ENCODE data around the gene LYL1.

LYL1 gene

DNA sequence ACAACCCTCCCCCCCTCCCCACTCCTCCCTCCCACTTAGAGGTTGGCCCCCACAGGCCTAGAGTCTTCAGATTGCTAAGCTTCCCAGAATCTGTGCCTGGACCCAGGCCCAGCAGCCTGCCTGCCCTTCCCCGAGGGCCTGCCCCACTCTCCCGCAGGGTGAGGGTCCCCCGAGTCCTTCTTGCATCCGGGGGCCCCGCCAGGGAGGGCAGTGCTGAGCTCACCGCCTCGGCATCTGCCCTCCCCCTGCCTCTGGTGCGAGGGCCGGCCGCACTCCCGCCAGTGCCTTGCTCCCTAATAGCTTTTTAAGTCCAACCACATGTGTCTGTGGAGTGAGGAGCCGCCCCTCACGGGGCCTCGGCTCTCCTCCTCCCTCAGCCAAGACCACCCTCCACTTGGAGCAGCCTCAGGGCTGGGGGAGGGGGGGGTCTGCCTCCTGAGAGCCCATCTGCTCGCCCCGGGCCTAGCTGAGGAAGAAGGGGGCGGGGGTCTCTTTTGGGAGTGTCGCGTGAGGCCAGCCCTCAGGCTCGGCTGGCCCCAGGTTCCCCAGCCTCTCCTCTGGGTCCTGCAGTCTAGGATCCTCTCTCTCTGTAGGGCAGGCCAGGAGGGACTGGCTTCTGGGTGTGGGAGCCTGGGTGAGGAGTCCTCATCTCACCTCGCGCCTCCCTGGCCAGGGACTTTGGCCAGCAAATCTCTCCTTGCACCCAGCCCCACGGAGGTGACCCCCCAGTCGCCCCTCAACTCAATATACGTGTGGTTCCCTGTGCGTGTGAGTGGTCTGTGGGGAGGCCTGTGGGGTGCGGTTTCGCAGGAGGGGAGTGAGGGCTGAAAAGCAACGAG is 47.2 kb downstream of the LYL1 start:
- TF ChIP-seq, protein P1, sequence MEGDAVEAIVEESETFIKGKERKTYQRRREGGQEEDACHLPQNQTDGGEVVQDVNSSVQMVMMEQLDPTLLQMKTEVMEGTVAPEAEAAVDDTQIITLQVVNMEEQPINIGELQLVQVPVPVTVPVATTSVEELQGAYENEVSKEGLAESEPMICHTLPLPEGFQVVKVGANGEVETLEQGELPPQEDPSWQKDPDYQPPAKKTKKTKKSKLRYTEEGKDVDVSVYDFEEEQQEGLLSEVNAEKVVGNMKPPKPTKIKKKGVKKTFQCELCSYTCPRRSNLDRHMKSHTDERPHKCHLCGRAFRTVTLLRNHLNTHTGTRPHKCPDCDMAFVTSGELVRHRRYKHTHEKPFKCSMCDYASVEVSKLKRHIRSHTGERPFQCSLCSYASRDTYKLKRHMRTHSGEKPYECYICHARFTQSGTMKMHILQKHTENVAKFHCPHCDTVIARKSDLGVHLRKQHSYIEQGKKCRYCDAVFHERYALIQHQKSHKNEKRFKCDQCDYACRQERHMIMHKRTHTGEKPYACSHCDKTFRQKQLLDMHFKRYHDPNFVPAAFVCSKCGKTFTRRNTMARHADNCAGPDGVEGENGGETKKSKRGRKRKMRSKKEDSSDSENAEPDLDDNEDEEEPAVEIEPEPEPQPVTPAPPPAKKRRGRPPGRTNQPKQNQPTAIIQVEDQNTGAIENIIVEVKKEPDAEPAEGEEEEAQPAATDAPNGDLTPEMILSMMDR (IDR thresholded peaks at IDR 0.05; ENCODE audit: extremely low read depth, insufficient read depth, missing control alignments), result no peak
- no peak for DNase-seq (ENCODE audit: low spot score)
- in situ Hi-C loops (cut with MboI; ENCODE audit: low pct_unique_long_range_greater_than_20kb, low sequenced_read_pairs, unreplicated experiment), result no loop called here

- TF ChIP-seq, protein P1 (IDR thresholded peaks at IDR 0.05; ENCODE audit: extremely low read depth, insufficient read depth, missing control alignments), result no peak
- in situ Hi-C loops (cut with MboI; ENCODE audit: low pct_unique_long_range_greater_than_20kb, low sequenced_read_pairs, unreplicated experiment), result no loop called here
- no peak for DNase-seq (ENCODE audit: low spot score)
Observed at GRCh38 chr19:13054626-13055212, 47.9 kb downstream of the LYL1 start.

- no peak for DNase-seq (ENCODE audit: low spot score)
- in situ Hi-C loops (cut with MboI; ENCODE audit: low pct_unique_long_range_greater_than_20kb, low sequenced_read_pairs, unreplicated experiment), result no loop called here
- TF ChIP-seq, protein P1 (IDR thresholded peaks at IDR 0.05; ENCODE audit: extremely low read depth, insufficient read depth, missing control alignments), result no peak
Observed at GRCh38 chr19:13053761-13054625, 48.7 kb downstream of the LYL1 start.

- DNase-seq (ENCODE audit: low spot score), result no peak
- TF ChIP-seq, protein P1 (IDR thresholded peaks at IDR 0.05; ENCODE audit: extremely low read depth, insufficient read depth, missing control alignments), result no peak
- in situ Hi-C loops (cut with MboI; ENCODE audit: low pct_unique_long_range_greater_than_20kb, low sequenced_read_pairs, unreplicated experiment), result no loop called here
Observed at GRCh38 chr19:13053238-13053637, 49.4 kb downstream of the LYL1 start.

DNA sequence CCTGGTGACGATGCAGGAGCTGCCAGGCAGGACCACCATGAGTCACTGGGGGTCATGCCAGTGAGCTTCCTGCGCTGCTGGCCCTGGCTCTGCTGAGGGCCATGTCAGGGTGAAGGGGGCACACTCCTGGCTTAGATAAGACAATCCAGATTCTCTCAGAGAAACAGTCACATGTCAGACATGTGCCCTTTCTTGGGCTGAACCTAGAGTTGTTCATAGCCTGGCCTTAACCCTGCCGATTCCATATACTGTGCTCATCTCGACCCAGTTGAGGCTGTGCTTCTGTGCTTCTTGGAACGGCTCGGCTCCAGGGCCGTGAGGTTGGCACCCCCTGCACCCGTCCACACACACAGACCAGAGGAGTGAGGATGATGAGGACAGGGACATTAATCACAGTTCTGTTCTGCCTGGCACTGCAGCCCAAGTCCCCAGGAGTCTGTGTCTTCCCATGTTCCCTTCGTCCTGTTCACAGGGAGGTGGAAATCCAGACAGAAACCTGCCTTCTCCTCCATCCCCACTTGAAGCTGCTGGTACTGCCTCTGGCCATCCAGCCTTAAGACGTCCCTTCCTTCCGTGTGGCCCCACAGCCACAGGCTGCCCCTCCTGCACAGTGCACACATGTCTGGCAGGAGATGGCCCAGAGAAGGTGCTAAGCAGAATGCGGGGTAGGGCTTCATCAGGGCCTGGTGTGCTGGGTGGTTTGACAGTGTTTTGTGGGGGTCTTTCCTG is 50.0 kb downstream of the LYL1 start:
- DNase-seq (ENCODE audit: low spot score), result no peak
- in situ Hi-C loops (cut with MboI; ENCODE audit: low pct_unique_long_range_greater_than_20kb, low sequenced_read_pairs, unreplicated experiment), result no loop called here
- TF ChIP-seq, protein P1 (IDR thresholded peaks at IDR 0.05; ENCODE audit: extremely low read depth, insufficient read depth, missing control alignments), result no peak

Data from GM13977 (cell line).